ENCODE measurements around the gene ZNF783. TPM values are rescaled to one million over a fixed set of nuclear protein-coding genes. Genes with fewer than 3 reads are reported as not detected.
"Not testable (repeated sequence)": the region's sequence is repeated elsewhere in the genome, so short reads cannot be mapped to it uniquely, and the experiment has no call there.

The ZNF783 gene
- total RNA-seq, 3 donors from 2014 or later = 9.2 to 18.2 (median 12.9) TPM

DNA sequence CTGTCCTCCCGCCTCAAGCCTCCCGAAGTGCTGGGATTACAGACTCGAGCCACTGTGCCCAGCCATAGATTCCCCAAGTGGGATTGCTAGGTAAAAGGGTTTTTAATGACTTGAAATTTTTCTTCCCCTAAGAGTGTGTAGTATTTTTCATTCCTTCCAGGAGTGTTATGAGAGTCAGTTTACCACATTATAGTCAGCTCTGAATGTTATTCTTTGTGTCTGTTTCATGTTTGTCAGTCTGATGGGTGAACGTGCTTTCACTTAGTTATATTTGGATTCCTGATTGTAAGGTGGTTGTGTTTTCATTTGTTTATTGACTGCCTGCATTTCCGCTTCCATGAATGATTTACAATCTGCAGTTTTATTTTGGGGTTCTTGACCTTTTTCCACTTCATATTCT lies 16.3 kb upstream of the ZNF783 start:
- no peak for ATAC-seq
- H3K36me3 ChIP-seq (ENCODE audit: low read depth) = no peaks in the 10 kb centered on the region
- no peak for DNase-seq
- intact Hi-C loops (cut with DNase I, micrococcal nuclease) = no loop called here
- H3K9me3 ChIP-seq = no peaks in the 10 kb centered on the region
- TF ChIP-seq, protein P1, sequence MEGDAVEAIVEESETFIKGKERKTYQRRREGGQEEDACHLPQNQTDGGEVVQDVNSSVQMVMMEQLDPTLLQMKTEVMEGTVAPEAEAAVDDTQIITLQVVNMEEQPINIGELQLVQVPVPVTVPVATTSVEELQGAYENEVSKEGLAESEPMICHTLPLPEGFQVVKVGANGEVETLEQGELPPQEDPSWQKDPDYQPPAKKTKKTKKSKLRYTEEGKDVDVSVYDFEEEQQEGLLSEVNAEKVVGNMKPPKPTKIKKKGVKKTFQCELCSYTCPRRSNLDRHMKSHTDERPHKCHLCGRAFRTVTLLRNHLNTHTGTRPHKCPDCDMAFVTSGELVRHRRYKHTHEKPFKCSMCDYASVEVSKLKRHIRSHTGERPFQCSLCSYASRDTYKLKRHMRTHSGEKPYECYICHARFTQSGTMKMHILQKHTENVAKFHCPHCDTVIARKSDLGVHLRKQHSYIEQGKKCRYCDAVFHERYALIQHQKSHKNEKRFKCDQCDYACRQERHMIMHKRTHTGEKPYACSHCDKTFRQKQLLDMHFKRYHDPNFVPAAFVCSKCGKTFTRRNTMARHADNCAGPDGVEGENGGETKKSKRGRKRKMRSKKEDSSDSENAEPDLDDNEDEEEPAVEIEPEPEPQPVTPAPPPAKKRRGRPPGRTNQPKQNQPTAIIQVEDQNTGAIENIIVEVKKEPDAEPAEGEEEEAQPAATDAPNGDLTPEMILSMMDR (IDR thresholded peaks at IDR 0.05) = no peak
- H3K4me3 ChIP-seq = no peak overlapping the region
- peaks cover 3% of the 10 kb centered on the region for H3K4me1 ChIP-seq (ENCODE audit: low read depth)

DNA sequence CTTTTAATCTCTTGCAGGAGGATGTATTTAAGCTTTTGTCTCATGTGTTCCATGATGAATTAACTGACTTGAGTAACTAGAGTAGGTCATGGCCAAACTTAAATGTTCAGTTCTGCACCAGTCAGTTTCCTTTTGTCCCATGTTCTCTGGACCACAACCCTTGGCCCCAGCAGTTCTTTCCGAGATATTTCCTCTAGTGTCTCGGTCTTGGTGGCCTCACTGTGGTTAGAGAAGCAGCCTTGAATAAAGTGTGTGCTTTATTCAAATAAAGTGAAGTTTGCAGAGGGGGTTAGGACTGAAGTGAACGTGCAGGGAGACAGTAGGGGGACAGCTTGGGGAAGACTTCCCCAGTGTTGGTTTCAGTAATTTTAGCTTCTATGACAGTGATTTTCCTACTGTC lies 13.2 kb upstream of the ZNF783 start:
- intact Hi-C loops (cut with DNase I, micrococcal nuclease) = no loop called here
- no peaks in the 10 kb centered on the region for H3K4me1 ChIP-seq (ENCODE audit: low read depth)
- TF ChIP-seq, protein P1 (IDR thresholded peaks at IDR 0.05) = no peak
- H3K36me3 ChIP-seq (ENCODE audit: low read depth) = peaks cover under 1% of the 10 kb centered on the region
- ATAC-seq (no peak), DNase-seq (no peak)
- no peak overlapping the region for H3K4me3 ChIP-seq
- H3K9me3 ChIP-seq = no peaks in the 10 kb centered on the region

DNA sequence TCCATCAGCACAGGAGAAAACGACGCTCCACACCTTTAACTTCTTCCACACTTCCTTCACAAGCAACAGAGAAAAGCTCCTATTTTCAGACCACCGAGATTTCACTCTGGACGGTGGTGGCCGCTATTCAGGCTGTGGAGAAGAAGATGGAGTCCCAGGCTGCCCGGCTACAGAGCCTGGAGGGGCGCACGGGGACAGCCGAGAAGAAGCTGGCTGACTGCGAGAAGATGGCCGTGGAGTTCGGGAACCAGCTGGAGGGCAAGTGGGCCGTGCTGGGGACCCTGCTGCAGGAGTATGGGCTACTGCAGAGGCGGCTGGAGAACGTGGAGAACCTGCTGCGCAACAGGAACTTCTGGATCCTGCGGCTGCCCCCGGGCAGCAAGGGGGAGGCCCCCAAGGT lies 11.8 kb upstream of the ZNF783 start:
- H3K4me3 ChIP-seq; DNase-seq; intact Hi-C loops (cut with DNase I, micrococcal nuclease); H3K9me3 ChIP-seq; H3K4me1 ChIP-seq (ENCODE audit: low read depth); H3K36me3 ChIP-seq (ENCODE audit: low read depth); ATAC-seq: not testable (repeated sequence)

DNA sequence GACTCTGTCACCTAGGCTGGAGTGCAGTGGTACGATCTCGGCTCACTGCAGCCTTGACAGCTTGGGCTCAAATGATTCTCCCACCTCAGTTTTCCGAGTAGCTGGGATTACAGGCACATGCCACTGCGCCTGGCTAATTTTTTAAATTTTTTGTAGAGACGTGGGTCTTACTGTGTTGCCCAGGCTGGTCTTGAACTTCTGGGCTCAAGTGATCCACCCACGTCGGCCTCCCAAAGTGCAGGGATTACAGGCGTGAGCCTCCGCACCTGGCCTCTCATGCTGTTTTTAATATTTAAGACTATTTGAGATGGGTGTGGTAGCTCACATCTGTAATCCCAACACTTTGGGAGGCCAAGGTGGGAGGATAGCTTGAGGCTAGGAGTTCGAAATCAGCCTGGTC lies 10.5 kb upstream of the ZNF783 start:
- H3K4me1 ChIP-seq (ENCODE audit: low read depth); H3K4me3 ChIP-seq; DNase-seq; ATAC-seq; H3K36me3 ChIP-seq (ENCODE audit: low read depth); intact Hi-C loops (cut with DNase I, micrococcal nuclease); H3K9me3 ChIP-seq: not testable (repeated sequence)

DNA sequence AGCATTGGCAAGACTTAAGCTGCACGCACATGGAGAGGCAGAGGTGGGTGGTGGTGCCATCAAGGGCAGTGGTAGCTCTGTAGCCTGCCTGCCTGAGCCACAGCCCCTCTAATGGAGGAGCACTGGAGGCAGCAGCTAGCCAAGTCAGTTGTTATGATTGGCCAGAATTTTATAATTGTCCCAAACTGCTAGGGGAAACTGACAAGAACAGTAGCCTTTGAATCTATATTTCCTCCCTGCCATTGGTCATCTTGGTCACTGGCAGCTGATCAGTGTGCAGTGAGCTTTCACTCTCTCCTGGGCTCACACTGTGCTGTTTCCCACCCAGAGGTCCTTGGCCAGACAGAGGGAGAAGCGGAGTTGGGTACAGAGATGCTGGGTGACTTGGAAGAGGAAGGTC lies 9.6 kb upstream of the ZNF783 start:
- H3K4me3 ChIP-seq = no peak overlapping the region
- intact Hi-C loops (cut with DNase I, micrococcal nuclease) = no loop called here
- no peaks in the 10 kb centered on the region for H3K4me1 ChIP-seq (ENCODE audit: low read depth)
- no peaks in the 10 kb centered on the region for H3K9me3 ChIP-seq
- peaks cover 7% of the 10 kb centered on the region for H3K36me3 ChIP-seq (ENCODE audit: low read depth)
- ATAC-seq = no peak
- no peak for DNase-seq
- TF ChIP-seq, protein P1 (IDR thresholded peaks at IDR 0.05) = no peak

DNA sequence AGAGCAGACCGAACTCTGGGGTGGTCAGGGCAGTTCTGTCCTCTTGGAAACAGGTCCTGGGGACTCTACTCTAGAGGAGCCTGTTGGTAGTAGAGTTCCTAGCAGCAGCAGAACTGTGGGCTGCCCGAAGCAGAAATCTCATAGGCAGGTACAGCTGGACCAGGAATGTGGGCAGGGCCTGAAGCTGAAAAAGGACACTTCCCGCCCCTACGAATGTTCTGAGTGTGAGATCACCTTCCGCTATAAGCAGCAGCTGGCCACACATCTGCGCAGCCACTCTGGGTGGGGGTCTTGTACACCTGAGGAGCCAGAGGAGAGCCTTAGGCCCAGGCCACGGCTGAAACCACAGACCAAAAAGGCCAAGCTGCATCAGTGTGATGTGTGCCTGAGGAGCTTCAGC lies 8.3 kb upstream of the ZNF783 start:
- intact Hi-C loops (cut with DNase I, micrococcal nuclease) = no loop called here
- Histone ChIP-seq H3K36me3 (ENCODE audit: low read depth) (peaks cover 7% of the 10 kb centered on the region), H3K4me3 (no peak overlapping the region), H3K9me3 (no peaks in the 10 kb centered on the region), H3K4me1 (ENCODE audit: low read depth) (no peaks in the 10 kb centered on the region)
- DNase-seq (no peak), ATAC-seq (no peak)
- TF ChIP-seq, protein P1 (IDR thresholded peaks at IDR 0.05) = no peak

DNA sequence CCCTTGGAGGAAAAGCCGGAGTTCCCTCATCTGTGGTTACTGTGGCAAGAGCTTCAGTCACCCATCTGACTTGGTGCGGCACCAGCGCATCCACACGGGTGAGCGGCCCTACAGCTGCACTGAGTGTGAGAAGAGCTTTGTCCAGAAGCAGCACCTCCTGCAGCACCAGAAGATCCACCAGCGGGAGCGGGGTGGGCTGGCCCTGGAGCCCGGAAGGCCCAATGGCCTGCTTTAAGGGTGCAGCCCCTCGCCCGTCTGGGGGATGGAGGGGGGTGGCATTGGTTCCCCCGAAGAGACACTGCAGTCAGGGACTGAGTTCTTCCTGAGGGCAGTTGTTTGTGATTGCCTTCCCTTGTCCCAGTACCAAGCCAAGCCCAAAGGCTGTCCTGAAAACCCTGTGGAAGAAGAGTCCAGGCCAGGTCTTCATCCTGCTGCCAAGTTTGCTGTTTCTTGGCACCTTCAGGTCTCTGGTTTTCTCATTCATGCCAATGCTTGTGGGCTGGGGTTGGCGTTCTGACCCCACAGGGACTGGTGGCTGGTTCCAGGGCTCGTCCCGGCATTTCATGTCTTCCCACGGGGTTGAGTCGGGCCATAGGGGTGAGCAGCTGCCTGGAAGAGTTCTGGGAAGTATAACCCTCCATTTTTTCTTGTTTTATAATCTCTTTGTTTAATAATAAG lies 7.7 kb upstream of the ZNF783 start:
- TF ChIP-seq, protein P1 (IDR thresholded peaks at IDR 0.05) = no peak
- DNase-seq (no peak), ATAC-seq (no peak)

More for the DNA sequence above, 7.7 kb upstream of the ZNF783 start:
- intact Hi-C loops (cut with DNase I, micrococcal nuclease) = no loop called here
- Histone ChIP-seq H3K36me3 (ENCODE audit: low read depth) (peaks cover 7% of the 10 kb centered on the region), H3K4me1 (ENCODE audit: low read depth) (no peaks in the 10 kb centered on the region), H3K9me3 (no peaks in the 10 kb centered on the region), H3K4me3 (no peak overlapping the region)

All from mucosa of descending colon (tissue), 3 donors.